Measurements from ENCODE around the gene SLF2.

The SLF2 gene

DNA sequence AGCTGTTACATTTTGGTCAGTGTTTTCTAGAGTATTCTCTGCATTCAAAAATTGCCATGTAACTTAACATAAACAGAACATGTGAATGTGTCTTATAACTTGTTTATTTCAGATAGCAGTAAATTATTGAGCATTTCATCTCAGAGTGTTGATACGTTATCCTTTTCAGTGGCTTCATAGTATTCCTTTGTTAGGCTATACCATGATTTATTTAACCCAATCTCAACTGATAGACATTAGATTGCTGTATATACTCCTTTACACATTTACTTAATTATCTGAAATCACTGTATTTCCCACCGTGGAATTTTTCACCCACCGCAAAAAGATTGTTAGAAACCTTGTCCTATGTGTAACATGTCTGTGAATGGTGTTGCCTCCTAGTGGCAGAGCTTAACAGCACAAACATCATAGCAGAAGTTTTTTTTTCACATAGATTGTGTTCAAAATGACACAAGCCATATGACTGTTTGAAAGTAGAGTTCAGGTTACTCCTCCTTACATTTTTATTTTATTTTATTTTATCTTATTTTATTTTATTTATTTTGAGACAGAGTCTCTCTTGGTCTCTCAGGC, 21.4 kb downstream of the SLF2 start:
- H3K36me3 Mint-ChIP-seq: peaks cover 20 to 31% of the 10 kb centered on the region in 2 donors
- no peaks in the 10 kb centered on the region for H3K9me3 Mint-ChIP-seq
- H3K4me3 Mint-ChIP-seq: no peak overlapping the region
- ATAC-seq (replicated peaks) (no peak), DNase-seq (no peak)
- H3K27ac Mint-ChIP-seq: no peak overlapping the region
- no peaks in the 10 kb centered on the region for H3K4me1 Mint-ChIP-seq
- H3K27me3 Mint-ChIP-seq: no peaks in the 10 kb centered on the region

GRCh38 chr10:100939763-100940344, 27.1 kb downstream of the SLF2 start:
- DNase-seq (no peak), ATAC-seq (replicated peaks) (no peak)
- H3K4me3 Mint-ChIP-seq: no peak overlapping the region
- no peaks in the 10 kb centered on the region for H3K27me3 Mint-ChIP-seq
- no peaks in the 10 kb centered on the region for H3K4me1 Mint-ChIP-seq
- peak overlapping the region; percentile 47 for H3K27ac Mint-ChIP-seq
- peaks cover 24 to 36% of the 10 kb centered on the region in 2 donors for H3K36me3 Mint-ChIP-seq
- no peaks in the 10 kb centered on the region for H3K9me3 Mint-ChIP-seq

GRCh38 chr10:100942229-100942628, 29.5 kb downstream of the SLF2 start:
- ATAC-seq (replicated peaks) (no peak), DNase-seq (no peak)
- peaks cover 26 to 40% of the 10 kb centered on the region in 2 donors for H3K36me3 Mint-ChIP-seq
- no peaks in the 10 kb centered on the region for H3K9me3 Mint-ChIP-seq
- no peak overlapping the region for H3K4me3 Mint-ChIP-seq
- no peaks in the 10 kb centered on the region for H3K27me3 Mint-ChIP-seq
- no peak overlapping the region for H3K27ac Mint-ChIP-seq
- no peaks in the 10 kb centered on the region for H3K4me1 Mint-ChIP-seq

DNA sequence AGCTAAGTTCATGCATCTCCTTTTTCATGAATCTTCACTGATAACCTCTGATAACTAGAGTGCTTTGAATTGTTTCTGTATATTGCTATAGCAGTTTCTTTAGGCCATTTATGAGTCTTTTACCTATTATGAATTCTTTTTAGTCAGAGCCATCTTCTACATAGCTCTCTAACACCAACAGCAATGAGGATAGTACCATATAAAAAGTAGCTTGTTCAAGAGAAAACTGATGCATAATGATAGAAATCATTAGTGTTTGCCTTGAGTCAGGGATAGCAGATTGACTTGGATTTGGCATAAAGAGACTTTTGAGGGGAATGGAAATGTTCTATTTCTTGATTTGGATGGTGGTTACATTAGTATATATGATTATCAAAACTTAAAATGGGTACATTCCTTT, 30.7 kb downstream of the SLF2 start:
- peaks cover 26 to 43% of the 10 kb centered on the region in 2 donors for H3K36me3 Mint-ChIP-seq

GRCh38 chr10:100945754-100946153, 33.0 kb downstream of the SLF2 start:
- no peaks in the 10 kb centered on the region for H3K27me3 Mint-ChIP-seq
- ATAC-seq (replicated peaks): no peak
- H3K27ac Mint-ChIP-seq: no peak overlapping the region
- no peaks in the 10 kb centered on the region for H3K9me3 Mint-ChIP-seq
- no peak overlapping the region for H3K4me3 Mint-ChIP-seq
- H3K36me3 Mint-ChIP-seq: peaks cover 15 to 37% of the 10 kb centered on the region in 2 donors
- H3K4me1 Mint-ChIP-seq: no peaks in the 10 kb centered on the region
- DNase-seq: no peak

More for the DNA sequence above, 30.7 kb downstream of the SLF2 start:
- H3K27me3 Mint-ChIP-seq: no peaks in the 10 kb centered on the region
- ATAC-seq (replicated peaks) (no peak), DNase-seq (no peak)
- no peaks in the 10 kb centered on the region for H3K4me1 Mint-ChIP-seq
- H3K4me3 Mint-ChIP-seq: no peak overlapping the region
- H3K9me3 Mint-ChIP-seq: no peaks in the 10 kb centered on the region
- H3K27ac Mint-ChIP-seq: no peak overlapping the region

- H3K4me1 Mint-ChIP-seq: no peaks in the 10 kb centered on the region
- no peak for ATAC-seq (replicated peaks)
These were observed 36.2 kb downstream of the SLF2 start for GRCh38 chr10:100948916-100949315.

GRCh38 chr10:100960251-100960650, 47.5 kb downstream of the SLF2 start:
- H3K27ac Mint-ChIP-seq: no peak overlapping the region
- ATAC-seq (replicated peaks): no peak
- peaks cover 15 to 39% of the 10 kb centered on the region in 2 donors for H3K36me3 Mint-ChIP-seq

More at GRCh38 chr10:100948916-100949315, 36.2 kb downstream of the SLF2 start:
- H3K4me3 Mint-ChIP-seq: no peak overlapping the region
- no peak overlapping the region for H3K27ac Mint-ChIP-seq
- no peak for DNase-seq
- H3K27me3 Mint-ChIP-seq: no peaks in the 10 kb centered on the region
- H3K36me3 Mint-ChIP-seq: peaks cover 16 to 24% of the 10 kb centered on the region in 2 donors
- no peaks in the 10 kb centered on the region for H3K9me3 Mint-ChIP-seq

DNA sequence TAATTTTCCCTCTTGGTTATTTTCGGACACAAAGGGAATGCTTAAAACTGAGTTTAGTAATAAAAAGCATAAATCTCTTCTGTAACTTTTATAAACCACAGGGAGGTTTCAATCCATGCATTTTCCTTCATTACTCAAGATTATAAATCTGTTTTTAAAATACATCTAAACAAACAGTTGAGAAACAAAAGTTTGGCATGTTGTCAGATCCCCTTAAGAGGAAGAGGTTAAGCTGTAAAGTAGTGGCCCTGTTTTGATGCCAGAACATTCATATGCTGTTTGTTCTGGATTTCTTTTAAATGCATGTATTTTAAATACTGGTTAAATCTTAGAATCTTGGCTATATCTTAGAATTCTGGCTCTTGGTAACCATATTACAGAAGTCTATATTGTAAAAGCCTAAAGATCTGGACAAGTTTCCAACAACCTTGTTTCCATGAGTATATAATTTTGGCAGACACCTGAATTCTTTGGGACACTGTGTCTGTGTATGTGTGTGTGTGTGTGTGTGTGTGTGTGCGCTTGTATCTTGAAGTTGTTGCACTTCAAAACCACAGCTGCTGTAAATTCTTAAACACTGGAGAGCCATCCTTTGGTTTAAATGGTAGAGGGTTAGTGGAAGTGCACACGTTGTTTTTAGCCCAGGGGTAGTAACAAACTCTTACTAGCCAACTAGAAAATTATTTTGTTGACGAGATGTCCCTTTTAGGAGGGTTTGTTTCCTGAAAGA, 49.8 kb downstream of the SLF2 start:
- Mint-ChIP-seq H3K4me1 (peaks cover 0 to under 1% of the 10 kb centered on the region in 2 donors), H3K4me3 (no peak overlapping the region), H3K9me3 (no peaks in the 10 kb centered on the region), H3K27me3 (peaks cover 0 to under 1% of the 10 kb centered on the region in 2 donors), H3K36me3 (peaks cover 21 to 46% of the 10 kb centered on the region in 2 donors), H3K27ac (no peak overlapping the region)
- DNase-seq: no peak
- ATAC-seq (replicated peaks): no peak

More at GRCh38 chr10:100960251-100960650, 47.5 kb downstream of the SLF2 start:
- H3K27me3 Mint-ChIP-seq: no peaks in the 10 kb centered on the region
- no peaks in the 10 kb centered on the region for H3K9me3 Mint-ChIP-seq
- no peak overlapping the region for H3K4me3 Mint-ChIP-seq
- H3K4me1 Mint-ChIP-seq: no peaks in the 10 kb centered on the region
- DNase-seq: no peak

DNA sequence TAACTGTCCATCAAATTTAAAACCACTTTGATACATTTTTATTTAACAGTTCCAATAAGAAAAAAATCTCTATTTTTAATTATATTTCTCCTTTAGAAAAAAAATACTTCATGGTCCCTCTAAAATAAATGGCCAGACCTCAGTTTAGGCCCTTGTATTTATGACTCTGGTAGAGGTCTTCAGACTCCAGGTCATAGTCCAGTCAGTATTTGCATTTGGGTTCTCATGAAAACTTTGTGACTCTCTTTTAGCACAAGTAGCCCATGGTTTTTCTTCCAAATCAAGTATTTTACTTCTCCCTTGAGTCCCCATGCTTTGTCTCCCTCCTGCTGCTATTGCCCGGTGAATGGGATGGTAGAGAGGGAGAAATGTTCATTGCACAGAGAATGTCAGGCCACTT, 51.1 kb downstream of the SLF2 start:
- no peaks in the 10 kb centered on the region for H3K9me3 Mint-ChIP-seq
- H3K36me3 Mint-ChIP-seq: peaks cover 23 to 45% of the 10 kb centered on the region in 2 donors
- ATAC-seq (replicated peaks) (no peak), DNase-seq (no peak)
- H3K4me3 Mint-ChIP-seq: no peak overlapping the region
- H3K27ac Mint-ChIP-seq: no peak overlapping the region
- H3K4me1 Mint-ChIP-seq: peaks cover 5 to 14% of the 10 kb centered on the region in 2 donors
- peaks cover 0 to 14% of the 10 kb centered on the region in 2 donors for H3K27me3 Mint-ChIP-seq

DNA sequence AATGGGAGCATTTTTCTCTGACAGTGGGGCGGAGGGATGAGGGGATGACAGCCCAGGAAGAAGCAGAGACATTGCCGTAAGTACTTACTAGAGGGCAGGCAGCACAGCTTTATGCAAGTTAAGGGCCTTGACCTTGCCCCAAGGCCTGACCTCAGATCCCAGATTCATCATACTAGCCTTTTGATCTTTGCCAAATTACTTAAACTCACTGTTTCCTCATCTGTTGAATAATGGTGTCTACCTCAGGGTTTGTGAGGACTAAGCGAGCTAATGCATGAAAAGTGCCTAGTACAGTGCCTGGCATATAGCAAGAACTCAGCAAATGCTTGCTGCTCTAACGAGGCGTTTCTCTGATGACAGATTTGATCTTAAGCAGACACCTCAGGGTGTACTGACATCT, 53.1 kb downstream of the SLF2 start:
- Mint-ChIP-seq H3K27me3 (peaks cover 0 to 17% of the 10 kb centered on the region in 2 donors), H3K27ac (no peak overlapping the region), H3K36me3 (peaks cover 19 to 32% of the 10 kb centered on the region in 2 donors), H3K4me3 (no peak overlapping the region), H3K9me3 (no peaks in the 10 kb centered on the region), H3K4me1 (peaks cover 8 to 22% of the 10 kb centered on the region in 2 donors)
- DNase-seq (no peak), ATAC-seq (replicated peaks) (no peak)

DNA sequence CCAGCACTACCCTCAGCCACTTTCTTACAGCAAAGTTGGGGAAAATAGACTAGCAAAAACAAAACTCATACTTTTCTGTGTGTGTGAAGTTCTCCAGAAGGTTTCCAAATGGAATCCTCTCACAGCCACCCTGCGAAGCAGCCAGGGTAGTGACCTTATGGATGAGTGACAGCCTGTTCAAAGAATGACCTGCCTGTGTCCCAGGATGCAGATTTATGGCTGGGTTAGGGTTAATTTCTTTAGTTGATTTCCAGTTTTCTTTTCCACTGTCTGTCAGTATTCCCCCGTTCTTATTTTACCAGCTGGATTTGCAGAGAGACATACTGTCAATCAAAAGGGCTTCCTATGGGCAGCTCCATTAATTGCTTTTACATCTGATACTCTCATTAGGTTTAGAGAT, 54.1 kb downstream of the SLF2 start:
- peaks cover 8 to 22% of the 10 kb centered on the region in 2 donors for H3K4me1 Mint-ChIP-seq
- H3K27ac Mint-ChIP-seq: no peak overlapping the region
- DNase-seq (no peak), ATAC-seq (replicated peaks) (no peak)
- H3K4me3 Mint-ChIP-seq: no peak overlapping the region
- peaks cover 0 to 17% of the 10 kb centered on the region in 2 donors for H3K27me3 Mint-ChIP-seq
- H3K9me3 Mint-ChIP-seq: no peaks in the 10 kb centered on the region
- peaks cover 17 to 27% of the 10 kb centered on the region in 2 donors for H3K36me3 Mint-ChIP-seq

DNA sequence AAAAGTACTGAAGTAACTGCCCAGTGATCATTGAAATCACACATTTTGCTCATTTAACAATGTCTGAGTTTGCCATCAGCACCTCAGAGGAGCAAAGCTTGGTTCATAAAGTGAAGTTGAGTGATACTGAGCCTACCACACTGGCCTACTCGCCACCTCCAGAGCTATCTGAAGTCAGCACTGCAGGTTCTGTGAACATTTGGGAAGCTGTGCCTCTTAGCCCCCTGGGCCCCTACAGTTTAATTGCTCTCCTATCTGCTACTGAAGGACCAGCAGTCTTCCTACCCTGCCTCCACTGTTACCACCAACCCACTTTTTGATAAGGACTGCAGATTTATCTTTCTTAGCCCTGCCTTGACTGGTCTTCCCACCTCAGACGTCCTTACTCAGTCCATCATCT, 54.6 kb downstream of the SLF2 start:
- H3K4me1 Mint-ChIP-seq: peaks cover 8 to 22% of the 10 kb centered on the region in 2 donors
- peaks cover 17 to 25% of the 10 kb centered on the region in 2 donors for H3K36me3 Mint-ChIP-seq
- DNase-seq: no peak
- H3K27me3 Mint-ChIP-seq: peaks cover 0 to 17% of the 10 kb centered on the region in 2 donors
- H3K9me3 Mint-ChIP-seq: no peaks in the 10 kb centered on the region
- H3K4me3 Mint-ChIP-seq: no peak overlapping the region
- ATAC-seq (replicated peaks): no peak
- H3K27ac Mint-ChIP-seq: no peak overlapping the region

GRCh38 chr10:100968062-100968736, 55.4 kb downstream of the SLF2 start:
- H3K27me3 Mint-ChIP-seq: peaks cover 0 to 17% of the 10 kb centered on the region in 2 donors
- H3K9me3 Mint-ChIP-seq: no peaks in the 10 kb centered on the region
- H3K27ac Mint-ChIP-seq: no peak overlapping the region
- no peak for ATAC-seq (replicated peaks)
- peaks cover 17 to 18% of the 10 kb centered on the region in 2 donors for H3K36me3 Mint-ChIP-seq
- H3K4me3 Mint-ChIP-seq: peak overlapping the region; percentile 78 to 79
- H3K4me1 Mint-ChIP-seq: peaks cover 8 to 22% of the 10 kb centered on the region in 2 donors
- no peak for DNase-seq

- Mint-ChIP-seq H3K4me3 (peak overlapping the region; percentile 78 to 79), H3K27ac (peak overlapping the region; percentile 47), H3K9me3 (no peaks in the 10 kb centered on the region), H3K27me3 (peaks cover 0 to 17% of the 10 kb centered on the region in 2 donors), H3K36me3 (peaks cover 17 to 18% of the 10 kb centered on the region in 2 donors), H3K4me1 (peaks cover 8 to 22% of the 10 kb centered on the region in 2 donors)
- ATAC-seq (replicated peaks) (no peak), DNase-seq (no peak)
These were observed 56.1 kb downstream of the SLF2 start for GRCh38 chr10:100968863-100969186.

Measured in stimulated activated naive B cell treated with anti-CD40 and anti-IgM and Interleukin-4, amounts not matched to agents 10 μg/mL and 1 μg/mL and 100 μg/mL, for 72 hours (primary cell).